Stimulated activated CD8-positive, alpha-beta memory T cell treated with anti-CD3 and anti-CD28 coated beads, Interleukin-4, amount 100 ng/mL, for 1 hour (primary cell): ENCODE measurements around the gene SEMA6C.
A peak's percentile ranks its signal among the peaks of the same experiment; 100 is the strongest.

Source experiments
- DNase-seq, 2 donors: peaks; one replicate each; pipeline ENCODE4 v3.0.0-alpha.2; 2020; ENCODE audit warnings: low read depth in 2 of 2, low spot score in 1 of 2

Gene SEMA6C

DNA sequence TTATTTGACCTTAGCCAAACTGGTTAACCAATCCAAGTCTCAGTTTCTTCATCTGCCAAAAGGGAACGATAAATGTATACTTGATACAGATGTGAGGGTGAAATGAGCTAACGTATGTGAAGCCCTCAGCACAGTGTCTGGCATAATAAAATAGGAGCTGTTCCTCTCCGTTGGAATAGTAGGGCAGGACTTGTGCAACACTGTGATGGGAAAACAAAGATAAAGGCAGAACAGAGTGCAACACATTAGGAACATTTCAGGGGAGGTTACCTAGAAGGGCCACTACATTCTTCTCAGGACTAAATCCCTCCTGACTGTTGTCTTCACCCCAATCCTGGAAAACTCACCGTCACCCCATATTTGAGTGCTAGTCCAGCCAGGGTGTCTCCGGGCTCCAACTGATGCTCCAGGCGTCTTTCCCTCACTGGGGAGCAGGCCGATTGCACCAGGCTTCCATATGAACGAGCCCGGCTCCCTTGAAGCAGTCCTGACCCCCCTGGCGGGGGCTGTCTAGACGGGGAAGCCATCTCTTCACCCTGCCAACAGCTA is 18.4 kb upstream of the SEMA6C start:
- no peak for DNase-seq

DNA sequence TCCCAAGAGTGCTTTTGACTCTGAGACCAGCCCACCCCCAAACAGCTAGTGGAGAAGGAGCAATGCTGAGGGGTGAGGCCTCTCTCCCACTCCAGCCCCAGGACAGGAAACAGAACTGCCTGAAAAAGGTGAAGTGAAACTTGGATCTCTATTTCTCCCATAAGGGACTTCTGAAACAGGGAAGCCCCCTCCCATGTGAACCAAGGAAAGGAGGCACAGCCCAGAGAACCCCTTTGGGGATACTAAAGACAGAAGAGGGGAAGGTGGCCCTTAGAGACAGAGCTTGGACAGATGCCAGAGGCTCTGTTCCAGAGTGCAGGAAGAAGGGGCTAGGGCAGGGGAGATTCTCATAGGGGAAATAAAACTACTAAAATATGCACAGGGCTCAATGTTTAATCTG is 12.9 kb upstream of the SEMA6C start:
- DNase-seq: no peak

DNA sequence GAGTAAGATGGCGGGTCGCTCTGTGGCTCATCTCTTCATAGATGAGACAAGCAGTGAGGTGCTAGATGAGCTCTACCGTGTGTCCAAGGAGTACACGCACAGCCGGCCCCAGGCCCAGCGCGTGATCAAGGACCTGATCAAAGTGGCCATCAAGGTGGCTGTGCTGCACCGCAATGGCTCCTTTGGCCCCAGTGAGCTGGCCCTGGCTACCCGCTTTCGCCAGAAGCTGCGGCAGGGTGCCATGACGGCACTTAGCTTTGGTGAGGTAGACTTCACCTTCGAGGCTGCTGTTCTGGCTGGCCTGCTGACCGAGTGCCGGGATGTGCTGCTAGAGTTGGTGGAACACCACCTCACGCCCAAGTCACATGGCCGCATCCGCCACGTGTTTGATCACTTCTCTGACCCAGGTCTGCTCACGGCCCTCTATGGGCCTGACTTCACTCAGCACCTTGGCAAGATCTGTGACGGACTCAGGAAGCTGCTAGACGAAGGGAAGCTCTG is 12.4 kb upstream of the SEMA6C start:
- no peak for DNase-seq

DNA sequence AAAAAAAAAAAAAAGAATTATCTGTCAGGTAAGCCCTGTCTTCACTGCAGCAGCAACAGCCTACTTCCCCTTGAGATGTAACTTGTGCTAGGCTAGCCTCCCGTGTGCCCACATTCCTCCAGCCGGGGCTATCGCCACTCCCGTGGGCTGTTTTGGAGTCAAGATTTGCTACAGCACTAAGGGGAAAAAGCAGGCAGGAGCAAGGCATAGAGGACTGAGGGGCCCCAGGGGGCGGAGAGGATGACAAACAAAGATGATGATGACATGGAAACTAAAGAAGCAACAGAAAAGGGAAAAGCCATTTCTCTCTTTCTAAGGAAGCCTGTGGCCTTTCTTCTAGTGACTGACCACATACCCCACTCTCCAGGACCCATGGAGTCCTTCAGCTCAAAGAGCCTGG is 11.9 kb upstream of the SEMA6C start:
- no peak for DNase-seq

DNA sequence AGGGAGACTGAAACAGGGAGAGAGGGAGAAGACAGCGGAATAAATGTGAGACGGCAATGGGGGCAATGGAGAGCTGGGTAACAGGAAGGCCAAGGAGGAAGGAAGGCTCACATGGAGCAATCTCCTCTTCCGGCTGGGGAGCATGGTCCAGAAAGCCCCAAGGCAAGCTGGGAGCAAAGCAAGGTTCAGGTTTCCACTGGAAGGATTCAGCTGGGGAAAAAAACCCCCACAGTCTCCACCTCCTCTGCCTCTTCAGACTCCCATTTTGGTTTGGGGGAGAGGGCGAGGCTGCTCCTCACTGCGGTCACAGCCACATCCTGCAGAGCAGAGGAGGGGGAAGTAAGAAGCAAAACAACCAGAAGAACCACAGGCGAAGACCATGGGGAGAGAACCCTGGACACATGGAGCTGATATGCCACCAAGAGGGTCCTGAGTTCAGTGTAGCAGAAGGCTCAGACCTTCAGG is 10.7 kb upstream of the SEMA6C start:
- peak in 1 of 2 donors; percentile 34 for DNase-seq

DNA sequence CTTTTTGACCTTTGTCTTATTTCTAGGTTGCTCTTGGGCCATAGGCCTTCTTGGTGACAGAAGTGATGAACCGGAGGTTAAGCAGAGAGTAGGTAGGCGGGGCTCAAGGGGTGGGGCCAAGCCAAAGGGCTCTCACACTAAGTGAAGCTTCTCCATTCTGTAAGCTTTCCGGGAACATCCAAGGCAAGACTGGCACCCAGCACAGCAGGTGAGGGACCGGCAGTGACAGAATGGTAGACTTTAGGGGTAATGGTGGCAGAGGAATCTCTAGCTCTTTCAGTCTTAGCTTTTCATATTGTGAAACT is 10.0 kb upstream of the SEMA6C start, which contains the start of gene TNFAIP8L2:
TSS of gene TNFAIP8L2 (plus strand) at position 135 of the 305 bp plus-strand sequence. CDS start 2,049 bp downstream, outside the sequence.
- peak; percentile 56 to 60 for DNase-seq

DNA sequence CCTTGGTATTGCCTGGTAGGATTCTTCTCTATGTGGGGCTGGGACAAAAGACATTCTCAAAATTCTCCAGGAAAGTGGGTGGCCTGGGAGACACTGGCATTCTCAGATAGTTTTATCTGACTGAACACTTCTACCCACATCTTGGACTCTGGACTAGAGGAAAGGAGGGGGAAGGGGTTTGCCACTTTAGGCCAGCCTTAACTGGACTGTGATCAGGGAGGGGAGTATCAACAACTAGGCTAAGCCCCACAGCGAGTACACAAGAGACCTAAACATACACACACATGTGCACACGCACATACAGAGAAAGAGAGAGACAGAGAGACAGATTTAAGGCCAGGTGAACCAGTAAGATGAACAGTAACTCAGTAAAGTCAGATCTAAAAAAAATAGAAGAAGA is 1.2 kb upstream of the SEMA6C start:
- no peak for DNase-seq

DNA sequence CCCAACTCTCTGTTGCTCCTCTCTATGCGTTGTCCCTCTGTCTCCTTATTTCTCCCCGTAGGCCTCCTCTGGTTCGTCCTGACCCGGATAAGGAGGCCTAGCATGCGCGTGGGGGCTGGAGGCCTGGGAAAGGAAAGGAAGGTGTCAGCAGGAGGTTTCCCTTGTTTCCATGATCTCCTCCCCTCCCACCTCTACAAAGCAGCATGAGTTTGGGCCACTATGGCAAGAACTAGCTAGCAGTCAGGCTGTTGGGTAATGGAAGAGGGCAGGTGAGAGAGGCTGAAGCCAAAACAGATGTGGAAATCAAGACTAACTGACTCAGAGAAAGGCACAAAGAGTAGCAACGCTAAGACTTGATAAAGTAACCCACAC is 687 bp upstream of the SEMA6C start:
- DNase-seq: no peak

DNA sequence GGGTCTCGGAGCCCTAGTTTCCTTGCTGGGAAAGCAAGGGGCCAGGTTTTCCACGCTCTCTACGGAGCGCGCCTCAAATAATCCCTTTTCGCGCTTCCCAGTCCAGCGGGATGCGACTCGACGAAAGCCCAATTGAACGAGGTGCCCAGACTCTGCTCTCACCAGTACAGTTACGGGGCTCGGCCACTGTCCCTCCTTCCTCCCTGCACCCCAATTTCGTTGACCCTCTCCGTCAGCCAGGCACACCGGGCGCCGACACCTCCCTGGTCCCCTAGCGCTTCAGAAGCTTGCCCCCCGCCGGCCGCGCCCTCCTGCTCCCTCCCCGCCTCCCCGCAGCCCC is 389 bp downstream of the SEMA6C start:
- DNase-seq: no peak

DNA sequence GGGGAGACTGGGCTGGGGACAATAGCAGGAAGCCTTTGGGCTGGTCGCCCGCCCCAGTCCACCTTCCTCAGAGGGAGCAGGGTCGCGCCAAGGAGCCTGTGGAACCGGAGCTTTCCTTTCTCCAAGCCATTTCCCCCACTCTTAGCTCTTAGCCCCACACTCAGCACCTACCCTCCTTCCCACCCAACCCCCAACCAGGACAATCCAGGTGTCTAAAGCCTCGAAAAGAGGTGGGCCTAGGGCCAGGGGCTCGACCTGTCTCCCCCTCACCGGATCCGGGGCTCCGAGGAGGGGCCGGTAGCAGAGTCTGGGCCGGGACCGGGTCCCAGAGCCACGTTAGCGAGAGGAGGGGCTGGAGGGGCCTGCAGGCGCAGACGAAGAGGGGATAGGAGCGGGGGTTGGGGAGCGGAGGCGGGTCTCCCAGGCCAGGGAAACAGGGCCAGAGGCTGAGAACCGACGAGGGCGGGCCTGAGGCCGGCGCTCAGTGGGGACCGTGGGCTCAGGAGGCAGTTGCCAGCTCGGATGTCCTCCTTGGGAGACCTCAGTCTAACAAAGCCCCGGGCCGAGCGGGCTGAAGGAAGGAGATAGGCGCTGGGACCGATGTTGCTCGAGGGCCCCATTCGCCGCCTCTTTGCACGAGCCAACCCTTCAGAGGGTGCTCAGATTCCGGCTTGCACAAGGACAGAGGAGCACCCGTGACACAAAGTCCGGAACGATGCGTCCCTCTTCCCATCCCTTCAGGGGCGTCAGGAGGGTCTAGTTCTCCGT is 943 bp downstream of the SEMA6C start:
- no peak for DNase-seq

DNA sequence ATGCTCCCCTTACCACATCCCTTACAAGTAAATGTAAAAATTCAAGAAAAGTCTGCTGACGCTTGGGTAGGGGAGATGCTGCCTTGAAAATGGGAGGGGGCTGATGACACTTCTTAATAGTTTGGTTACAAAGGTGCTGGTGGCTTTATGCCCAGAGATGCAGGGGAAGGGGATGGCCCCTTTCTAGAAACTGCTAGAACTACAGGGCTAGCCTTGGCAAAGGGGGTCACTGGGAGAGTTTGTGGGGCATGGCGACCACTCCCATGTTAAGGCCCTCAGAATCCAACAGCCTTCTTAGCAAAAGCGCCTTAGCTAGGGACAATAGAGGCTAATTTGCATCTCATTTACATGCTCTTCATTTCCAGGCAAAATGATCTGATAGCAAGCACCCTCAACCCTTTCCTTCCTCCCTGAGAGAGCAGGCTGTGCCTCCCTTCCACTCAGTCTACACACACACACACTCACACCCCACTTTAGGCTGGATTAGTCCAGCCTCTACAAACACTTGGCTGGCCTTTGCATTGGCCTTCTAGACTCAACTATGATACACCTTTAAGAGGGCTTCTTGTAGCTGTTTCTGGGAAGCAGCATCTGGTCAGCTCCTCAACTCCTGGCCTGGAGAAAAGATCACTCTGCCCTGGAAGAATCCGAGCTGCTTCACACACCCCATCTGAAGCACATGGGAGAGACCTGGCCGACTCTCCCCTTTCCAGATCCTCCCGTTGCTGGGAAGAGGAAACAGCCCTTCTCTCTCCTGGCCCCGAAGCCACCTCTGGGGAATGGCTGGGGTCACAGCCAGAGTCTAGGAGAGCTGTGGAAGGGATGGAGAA is 1.7 kb downstream of the SEMA6C start:
- DNase-seq: no peak

DNA sequence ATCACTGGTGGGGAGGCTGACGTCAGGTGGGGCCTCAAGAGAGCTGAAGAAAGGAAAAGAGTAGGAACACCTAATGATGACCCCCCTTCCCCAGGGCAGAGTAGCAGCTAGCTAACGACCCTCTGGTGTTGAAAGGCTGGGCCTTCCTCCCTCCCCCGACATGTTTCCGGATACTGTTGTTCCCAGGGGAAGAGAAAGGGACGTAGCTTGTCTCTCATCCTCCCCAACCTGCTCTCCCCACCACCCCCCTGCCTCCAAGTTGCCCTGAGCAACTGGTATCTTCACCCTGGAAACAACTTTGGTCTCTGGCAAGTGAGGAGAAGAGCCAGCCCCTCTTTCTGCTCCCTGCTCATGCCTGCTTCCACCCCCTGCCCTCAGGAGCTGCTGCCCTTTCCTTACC is 2.4 kb downstream of the SEMA6C start:
- no peak for DNase-seq

DNA sequence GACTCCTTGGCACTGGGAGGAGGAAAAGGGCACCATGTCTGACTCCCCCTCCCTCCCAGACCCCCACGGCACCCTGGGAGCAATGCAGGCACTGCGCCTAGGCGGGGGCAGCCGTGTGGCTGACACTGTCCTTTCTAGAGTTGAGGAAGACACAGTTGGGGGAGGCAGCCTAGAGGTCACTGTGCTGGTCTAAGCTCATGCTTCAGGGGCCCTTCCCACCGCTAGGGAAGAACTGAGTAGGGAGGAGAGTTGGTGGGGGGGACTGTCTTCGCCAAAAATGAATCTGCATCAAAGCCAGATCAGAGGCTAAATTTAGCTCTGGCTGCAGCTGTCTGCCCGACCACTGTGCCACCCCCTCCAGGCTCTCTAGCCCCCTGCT is 3.4 kb downstream of the SEMA6C start:
- no peak for DNase-seq

DNA sequence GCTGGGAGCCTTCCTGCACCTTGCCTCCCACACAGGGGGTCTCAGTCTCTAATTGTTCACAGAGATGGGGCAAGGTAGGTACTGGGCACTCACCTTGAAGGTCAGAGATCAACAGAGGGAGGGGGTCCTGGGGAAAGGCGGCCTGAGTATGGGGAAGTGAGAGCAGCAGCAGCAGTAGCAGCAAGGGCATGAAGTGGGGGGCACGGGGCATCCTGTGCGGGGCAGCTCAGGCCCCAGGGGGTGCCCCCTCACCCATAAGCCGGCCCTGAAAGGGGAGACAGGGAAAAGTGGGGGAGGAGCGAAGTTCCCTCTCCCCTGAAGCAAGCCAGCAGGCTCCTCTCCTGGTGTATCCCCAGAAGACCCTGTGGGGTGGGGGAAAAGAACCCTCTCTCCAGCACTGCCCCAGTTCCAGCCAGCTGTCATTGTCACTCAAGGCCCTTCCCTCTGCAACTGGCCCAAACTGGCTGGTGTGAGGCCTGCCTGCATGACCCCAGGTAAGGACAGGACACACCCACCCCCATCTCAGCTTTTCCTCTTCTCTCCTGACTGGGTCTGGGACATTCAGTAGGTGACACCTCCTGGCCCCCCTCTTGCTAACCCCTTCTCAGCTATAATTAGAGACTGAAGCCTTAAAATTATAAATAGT is 3.9 kb downstream of the SEMA6C start:
- no peak for DNase-seq

DNA sequence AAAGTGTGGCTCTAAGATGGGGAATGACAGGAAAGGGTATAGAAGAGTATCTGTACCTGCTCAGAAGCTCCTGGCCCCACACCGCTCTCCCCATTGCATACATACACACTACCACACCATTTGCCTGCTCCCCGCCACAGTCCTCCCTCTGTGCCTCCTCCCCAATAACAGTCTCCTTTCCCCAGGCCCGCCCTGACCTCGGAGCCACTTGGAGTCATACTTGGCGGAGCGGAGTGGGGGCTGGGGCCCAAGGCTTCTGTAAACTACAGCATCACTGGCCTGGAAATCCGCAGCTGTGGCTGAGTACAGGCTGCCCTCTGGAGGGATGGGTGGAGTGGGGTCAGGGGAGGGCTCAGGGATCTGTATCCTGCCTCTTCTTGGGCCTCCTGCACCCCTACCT is 8.6 kb downstream of the SEMA6C start:
- no peak for DNase-seq

DNA sequence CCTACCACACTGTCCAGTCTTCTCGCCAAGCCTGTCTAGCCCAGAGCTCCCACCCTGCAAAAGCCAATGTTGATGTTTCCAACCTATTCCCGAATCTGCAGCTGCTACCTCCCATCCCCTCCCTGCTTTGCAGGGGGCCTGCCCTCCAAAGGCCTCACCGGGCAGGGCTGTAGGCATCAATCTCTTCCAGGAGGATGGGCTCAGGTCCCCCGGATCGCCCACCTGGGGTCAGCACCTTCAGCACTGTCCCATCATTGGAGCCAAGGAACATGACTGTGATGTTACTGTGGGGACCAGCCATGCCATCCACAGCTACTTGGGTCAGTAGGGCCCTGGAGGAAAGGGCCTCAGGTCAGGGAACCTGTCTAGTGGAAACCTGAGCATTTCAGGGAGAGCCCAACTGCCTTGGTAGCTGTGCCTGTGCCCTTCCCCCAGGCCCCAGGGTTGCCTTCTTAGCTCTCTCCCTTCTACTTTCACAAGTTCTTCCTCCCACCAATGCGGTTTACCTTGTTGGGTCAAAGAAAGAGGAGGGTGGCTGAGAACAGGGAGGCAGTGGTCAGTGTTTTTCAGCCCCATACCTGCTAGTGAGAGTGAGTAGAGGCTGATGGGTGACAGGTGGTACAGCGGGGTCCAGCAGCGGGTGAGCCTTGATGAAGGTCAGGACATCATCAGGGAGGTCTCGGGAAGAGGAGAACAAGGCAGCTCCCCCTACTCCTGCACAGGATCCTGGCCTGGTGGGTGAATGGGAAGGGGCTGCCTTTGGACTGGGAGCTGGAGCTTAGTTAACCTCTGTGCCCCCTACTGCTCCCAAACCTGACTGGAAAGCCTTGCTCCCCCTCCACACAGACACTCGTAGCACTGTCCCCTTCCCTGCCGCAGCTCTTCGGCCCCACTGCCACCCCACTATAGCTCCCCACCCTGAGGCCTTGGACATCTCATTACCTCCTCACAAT is 10.7 kb downstream of the SEMA6C start:
- DNase-seq: no peak

DNA sequence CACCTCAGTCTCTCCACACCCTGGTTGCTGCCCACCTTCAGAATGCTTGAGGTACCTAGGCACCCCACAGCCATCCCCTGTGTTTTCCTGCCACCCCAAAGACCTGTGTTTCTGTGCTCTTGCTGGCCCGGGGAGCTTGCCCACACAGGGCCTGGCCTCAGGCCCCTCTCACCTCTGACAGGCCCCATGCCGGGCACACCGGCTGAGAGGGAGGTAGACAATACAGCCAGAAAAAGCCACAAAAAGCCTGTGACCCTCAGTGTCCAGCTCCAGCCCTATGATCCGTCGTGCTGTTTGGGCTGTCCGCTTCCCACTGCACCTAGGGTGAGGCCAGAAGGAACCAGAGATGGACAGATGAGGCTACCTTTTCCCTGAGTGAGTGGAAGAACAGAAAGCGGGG is 11.4 kb downstream of the SEMA6C start:
- no peak for DNase-seq

DNA sequence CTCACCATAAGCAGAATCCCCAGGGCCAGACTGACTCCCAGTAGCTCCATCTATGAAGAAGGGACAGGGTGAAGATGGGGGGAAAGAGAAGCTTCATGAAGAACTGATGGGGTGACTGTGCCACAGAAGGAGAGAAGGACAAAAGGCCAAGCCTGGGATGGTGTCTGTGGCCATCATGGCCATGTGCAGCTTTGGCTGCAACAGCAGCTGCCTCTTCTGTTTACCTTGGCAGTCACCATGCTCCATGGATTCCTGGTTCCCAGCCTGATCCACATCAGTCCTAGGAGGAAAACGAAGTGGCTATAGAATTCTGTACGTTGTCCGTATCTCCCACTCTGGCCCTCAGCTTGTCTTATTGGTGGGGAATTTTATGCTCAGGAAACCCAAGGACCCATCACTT is 12.0 kb downstream of the SEMA6C start:
- no peak for DNase-seq

DNA sequence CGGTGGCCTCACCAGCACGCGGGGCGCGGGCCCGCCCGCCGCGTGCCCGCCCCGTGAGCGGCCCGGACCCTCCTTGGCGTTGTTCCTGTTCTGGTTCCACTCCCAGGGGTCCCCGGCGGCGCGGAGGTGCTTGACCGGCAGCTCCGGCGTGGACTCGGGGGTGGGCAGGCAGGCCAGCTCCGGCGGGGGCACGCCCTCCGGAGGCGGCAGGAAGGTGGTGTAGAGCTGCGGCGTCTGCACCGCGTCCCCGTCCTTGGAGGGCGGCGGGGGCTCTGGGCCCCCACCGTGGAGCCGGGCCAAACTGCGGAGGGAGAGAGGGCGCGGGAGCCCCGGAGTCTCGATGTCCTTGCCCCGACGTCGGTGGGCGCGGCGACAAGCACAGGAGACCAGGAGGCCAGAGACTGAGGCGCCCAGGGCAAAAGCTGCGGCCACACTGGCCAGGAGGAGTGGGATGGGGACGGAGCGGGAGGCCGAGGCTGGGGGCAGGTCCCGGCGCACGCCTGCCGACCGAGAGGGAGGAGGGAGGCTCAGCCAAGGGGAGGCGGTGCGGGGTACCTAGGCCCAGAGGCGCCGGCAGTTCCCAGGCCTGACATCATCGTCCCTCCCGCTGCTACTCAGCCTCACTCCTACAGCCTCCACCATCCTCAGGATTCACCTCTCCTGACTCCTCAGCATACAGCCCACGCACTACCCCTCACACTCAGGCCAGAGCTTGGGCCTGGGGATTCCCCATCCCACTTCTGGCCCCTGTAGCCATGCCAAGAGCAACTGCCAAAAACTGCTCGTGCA is 13.2 kb downstream of the SEMA6C start:
- no peak for DNase-seq
